Uterus (tissue), 2 donors: Measurements from ENCODE around the gene UBE2E3.

Experiments used
- CTCF ChIP-seq, 4 experiments: fragments of 200-600 bp in 2 of 4; fragments of 450-650 bp in 2 of 4; sonication (generic) in 2 of 4; IDR thresholded peaks; one replicate each; pipeline ENCODE4 v1.5.1; 2016 to 2019; ENCODE audit warnings: antibody characterized with exemption in 4 of 4, mild to moderate bottlenecking in 2 of 4, moderate library complexity in 1 of 4
- POLR2A ChIP-seq, 2 donors: fragments of 450-650 bp; IDR thresholded peaks; one replicate each; pipeline ENCODE4 v1.6.1; 2016; ENCODE audit warnings: antibody characterized with exemption in 2 of 2, mild to moderate bottlenecking in 1 of 2, moderate library complexity in 1 of 2

GRCh38 chr2:180960982-180961381, 19.4 kb upstream of the UBE2E3 start:
- TF ChIP-seq CTCF (IDR thresholded peaks at IDR 0.05) (no peak), POLR2A (IDR thresholded peaks at IDR 0.05) (no peak)
